Stimulated activated CD4-positive, alpha-beta T cell treated with anti-CD3 and anti-CD28 coated beads, Interleukin-4, amount 100 ng/mL, for 24 hours (primary cell): ENCODE results near the gene ANKFY1.
"Not testable (repeated sequence)": the region's sequence is repeated elsewhere in the genome, so short reads cannot be mapped to it uniquely, and the experiment has no call there.

Experiments
- DNase-seq: peaks from one replicate; pipeline ENCODE4 v3.0.0-alpha.2; 2020

Gene ANKFY1

DNA sequence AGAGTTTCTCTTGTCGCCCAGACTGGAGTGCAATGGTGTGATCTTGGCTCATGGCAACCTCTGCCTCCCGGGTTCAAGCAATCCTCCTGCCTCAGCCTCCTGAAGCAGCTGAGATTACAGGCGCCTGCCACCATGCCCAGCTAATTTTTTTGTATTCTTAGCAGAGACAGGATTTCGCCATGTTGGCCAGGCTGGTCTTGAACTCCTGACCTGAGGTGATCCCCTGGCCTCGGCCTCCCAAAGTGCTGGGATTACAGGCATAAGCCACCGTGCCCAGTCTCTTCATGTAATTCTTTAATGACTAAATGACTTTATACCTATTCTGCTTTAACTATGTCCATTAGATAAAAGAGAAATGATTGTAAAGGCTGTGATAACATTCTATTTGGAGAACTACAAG is 8.5 kb downstream of the ANKFY1 start:
- not testable (repeated sequence) for DNase-seq

DNA sequence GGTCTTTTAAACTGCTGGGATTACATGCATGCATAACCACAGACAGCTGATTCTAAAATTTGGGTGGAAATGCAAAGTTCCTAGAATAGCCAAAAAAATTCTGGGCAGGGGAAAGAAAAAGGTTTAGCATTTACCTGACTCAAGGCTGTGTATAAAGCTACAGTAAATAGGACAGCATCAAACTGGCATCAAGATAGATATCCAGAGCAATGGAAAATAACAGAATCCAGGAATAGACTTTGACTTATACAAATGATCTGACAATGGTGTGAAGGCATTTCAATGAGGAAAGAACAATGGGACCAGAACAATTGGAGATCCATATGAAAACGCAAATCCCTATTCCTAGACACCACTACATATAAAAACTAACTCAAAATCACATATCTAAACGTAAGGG is 12.9 kb downstream of the ANKFY1 start:
- DNase-seq: no peak

DNA sequence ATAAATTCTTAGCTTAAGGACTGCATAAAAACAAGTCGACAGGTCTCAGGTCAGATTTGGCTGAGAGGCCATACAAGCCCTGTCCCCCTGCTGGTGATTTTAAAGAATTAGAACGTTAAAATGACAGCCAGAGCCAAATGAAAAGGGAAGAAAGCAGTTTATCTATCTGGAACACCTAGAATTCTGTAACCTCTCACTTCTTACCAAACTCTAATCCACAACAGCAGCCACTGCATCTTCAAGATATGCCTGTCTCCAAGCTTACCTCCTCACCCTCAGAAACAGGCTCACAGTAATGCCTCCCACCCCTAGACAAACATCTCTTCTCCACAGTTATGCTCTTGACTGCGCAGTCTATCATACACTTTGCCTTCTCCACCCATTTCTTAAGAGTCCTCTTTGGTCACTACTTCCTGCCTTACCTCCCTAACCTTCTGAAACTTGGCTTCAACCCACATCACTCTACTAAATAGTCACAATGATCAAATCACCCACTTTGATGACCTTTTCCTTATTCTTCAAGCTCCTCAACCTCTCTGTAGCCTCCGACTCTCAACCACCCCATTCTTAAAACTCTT is 14.2 kb downstream of the ANKFY1 start:
- DNase-seq: no peak

DNA sequence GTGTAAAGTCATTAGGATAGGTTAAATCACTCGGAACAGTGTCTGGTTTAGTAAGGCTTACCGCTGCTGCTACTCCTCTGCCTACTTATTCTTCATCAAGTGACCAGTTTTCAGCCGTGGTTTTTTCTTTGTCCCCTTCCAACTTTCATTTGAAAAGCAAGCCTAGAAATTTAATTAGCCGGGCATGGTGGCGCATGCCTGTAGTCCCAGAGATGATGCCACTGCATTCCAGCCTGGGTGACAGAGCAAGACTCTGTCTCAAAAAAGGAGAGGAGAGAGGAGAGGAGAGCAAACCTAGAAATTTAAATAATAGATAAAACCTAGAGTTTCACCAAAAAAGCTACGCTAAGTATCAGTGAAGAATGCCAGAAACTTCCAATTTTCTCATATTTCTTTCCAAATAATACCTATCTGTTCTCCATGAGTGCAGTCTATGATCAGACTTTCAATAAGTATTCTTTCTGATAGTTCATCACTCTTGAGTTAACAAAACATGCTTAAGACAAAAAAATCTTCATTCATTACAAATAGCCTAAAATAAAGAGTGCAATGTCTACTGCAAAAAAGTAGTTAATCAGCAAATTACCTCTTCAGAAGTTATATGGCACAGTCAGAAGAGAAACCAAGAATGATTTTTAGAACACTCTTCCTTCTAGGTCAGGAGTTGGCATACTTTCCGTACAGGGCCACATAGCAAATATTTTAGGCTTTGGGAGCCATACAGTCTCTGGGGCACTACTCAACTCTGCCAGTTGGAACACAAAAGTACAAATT is 15.1 kb downstream of the ANKFY1 start:
- DNase-seq: no peak

DNA sequence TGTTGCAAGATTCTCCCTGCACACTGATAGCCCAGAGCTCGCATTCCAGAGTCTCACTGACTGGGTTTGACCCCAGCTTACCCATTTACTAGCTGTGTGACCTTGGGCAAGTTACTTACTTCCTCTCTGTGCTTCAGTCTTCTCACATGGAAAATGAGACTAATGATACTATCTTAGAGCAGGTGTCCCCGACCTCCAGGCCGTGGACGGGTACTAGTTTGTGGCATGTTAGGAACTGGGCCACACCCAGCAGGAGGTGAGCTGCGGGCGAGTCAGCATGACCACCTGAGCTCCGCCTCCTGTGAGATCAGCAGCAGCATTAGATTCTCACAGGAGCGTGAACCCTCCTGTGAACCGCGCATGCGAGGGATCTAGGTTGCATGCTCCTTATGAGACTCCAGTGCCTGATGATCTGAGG is 15.8 kb downstream of the ANKFY1 start:
- DNase-seq: no peak

DNA sequence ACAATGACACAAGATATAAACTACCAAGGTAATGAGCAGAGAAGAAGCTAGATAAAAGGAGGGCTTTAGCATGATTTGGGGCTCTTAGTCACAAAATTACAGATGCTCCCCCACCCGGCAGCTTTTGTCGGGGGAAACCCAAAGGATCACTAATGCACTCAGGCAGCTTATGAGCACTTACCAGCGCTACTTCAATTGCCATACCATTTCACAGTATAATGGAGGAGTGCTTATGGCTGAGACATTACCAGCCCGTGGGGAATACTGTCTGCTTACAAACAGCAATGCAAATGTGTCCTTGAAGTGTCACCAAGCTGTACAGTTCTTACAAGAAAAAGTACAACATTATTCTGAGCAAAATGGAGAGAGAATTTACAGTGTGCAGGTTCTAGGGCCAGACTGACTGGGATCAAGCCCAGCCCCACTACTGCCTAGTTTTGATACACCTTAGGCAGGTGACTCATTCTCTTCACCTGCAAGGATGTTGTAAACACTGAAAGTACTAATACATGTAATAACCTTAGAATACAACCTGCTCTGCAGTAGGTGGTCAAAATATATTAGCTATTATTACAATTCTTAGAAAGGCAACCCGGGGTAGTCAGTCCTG is 16.3 kb downstream of the ANKFY1 start:
- DNase-seq: no peak

DNA sequence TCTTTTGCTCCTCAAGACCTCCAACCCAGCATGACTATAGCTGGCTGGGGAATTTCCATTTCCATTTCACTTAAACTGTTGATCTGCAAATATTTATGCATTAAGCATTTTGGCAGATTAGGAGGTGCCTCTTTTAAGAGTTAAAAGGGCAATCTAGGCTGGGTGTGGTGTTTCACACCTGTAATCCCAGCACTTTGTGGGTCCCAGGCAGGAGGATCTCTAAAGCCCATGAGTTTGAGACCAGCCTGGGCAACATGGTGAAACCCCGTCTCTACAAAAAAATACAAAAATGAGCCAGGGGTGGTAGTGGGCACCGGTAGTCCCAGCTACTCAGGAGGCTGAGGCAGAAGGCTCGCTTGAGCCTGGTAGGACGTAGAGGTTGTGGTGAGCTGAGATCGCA is 17.1 kb downstream of the ANKFY1 start:
- no peak for DNase-seq

DNA sequence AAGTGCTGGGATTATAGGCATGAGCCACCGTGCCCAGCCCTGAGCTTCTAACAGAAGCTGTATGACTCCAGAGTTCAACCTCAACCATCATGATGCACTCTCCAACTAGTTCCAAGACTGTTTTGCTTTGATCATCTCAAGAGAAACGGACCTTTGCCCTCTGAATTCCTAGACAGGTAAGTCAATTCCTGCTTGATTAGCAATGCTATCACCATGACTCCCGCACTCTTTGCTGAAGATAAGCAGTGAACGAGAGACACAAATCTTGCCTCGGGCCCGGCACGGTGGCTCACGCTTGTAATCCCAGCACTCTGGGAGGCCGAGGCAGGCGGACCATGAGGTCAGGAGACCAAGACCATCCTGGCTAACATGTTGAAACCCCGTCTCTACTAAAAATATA is 22.2 kb downstream of the ANKFY1 start:
- no peak for DNase-seq

DNA sequence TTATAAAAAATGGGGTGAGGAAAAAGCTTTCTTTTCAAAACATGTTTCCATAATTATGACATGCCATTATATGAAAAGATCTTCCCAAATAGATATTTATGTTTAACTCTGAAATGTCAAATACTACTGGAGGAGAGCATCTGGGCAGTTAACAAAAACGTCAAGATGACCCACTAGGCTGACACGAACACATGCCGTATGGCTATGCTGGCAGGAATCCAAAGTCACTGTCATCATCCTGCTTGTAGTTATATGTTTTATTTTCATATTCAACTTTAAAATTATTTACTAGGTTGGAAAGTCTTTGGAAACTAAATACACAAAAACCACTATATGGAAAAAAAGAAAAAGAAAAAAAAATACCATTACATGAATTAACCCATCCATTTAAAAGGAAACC is 27.3 kb downstream of the ANKFY1 start:
- DNase-seq: no peak

DNA sequence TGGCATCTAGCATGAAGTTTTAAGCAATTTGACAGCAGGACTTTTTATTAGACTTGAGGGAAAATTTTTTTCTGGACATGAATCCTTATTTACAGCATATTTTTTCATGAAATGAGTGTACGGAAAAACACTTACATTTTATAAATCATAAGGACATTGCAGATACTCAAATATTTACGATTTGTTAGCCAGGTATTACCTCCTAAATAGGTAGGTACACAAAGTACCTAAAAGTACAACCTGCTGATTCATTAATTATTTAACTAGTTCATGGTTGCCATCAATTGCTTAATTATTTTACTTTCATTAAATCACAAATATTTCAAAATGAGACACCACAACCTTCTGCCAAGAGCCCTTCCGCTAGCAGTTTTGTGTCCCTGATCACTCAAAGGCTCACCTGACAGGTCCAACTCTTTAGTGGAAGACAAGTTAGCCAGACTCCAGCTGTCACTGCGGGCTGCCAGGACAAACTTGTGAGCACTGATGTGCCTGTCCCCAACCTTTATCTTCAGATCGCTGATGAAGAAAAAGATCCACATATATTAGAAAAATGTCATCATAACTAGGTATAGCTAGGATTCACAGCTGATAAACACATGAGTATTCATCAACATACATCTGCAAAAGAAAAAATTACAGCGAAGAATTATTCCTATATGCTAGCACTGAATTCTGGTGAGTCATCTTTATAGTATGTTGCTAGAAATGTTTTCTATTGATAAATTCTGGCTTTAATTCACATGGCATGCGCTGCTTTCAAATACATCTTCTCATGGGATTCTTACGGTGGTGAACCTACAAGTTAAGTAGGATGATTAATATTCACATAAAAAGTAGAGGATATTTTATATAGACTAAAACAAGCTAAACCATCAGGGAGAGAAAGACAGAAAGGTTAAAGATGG is 28.2 kb downstream of the ANKFY1 start:
- no peak for DNase-seq

DNA sequence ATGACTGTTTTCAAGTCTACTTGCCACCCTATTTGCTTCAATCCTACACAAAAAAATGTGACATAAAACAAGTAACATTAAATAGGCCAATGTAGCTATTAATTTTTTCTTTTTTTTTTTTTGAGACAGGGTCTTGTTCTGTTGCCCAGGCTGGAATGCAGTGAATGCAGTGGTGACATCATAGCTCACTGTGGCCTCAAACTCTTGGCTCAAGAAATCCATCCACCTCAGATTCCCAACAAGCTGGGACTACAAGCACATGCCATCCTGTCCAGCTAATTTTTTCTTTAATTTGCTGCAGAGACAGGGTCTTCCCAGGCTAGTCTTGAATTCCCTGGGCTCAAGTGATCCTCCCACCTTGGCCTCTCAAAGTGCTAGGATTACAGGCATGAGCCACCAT is 29.4 kb downstream of the ANKFY1 start:
- DNase-seq: no peak

DNA sequence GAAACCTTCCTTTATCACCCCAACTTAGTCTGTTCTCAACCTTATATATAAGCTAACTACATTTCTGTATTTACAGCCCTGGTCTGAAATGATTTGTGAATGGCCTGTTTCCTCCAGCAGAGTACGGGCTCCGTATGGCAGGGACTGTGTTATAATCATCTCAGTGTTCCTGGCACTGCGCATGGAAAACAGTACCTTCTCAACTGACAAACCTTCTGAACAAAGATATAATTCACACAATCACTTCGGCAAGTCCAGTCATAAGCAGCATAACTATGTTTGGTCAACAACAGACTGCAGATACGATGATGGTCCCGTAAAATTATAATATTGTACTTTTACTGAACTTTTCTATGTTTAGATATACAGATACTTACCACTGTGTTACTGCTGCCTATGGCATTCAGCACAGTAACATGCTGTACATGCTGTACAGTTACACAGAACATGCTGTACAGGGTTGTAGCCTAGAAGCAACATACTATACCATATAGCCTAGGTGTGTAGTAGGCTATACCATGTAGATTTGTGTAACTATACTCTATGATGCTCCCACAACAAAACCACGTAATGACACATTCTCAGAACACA is 30.0 kb downstream of the ANKFY1 start:
- DNase-seq: no peak

DNA sequence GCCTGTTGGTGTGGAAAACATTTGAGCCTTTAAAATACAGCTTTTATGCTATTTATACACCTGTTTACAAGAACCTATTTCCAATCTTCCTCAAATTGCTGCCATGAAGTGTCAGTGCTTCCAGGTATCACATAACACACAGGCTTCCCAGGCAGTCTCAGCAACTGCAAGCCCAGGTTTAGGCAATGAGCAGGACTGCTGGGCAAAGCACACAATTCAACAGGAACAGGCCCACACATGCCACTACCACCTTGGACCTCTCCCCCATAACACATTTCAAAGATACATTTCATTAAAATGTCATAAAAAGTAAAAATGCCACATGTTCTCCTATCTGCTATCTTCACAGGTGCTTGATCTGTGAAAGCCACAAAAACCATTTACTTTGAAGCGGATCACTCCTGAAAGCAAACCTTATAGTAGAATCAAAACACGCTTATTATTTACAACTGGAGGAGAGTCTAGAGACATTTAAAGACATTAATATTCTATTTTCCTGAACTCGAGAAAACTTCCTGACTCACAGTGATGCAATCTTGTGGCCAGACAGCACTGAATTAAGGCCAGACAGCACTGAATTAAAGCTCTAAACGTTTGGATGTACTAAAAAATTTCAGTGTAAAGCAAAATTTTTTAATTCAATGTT is 31.5 kb downstream of the ANKFY1 start:
- no peak for DNase-seq

DNA sequence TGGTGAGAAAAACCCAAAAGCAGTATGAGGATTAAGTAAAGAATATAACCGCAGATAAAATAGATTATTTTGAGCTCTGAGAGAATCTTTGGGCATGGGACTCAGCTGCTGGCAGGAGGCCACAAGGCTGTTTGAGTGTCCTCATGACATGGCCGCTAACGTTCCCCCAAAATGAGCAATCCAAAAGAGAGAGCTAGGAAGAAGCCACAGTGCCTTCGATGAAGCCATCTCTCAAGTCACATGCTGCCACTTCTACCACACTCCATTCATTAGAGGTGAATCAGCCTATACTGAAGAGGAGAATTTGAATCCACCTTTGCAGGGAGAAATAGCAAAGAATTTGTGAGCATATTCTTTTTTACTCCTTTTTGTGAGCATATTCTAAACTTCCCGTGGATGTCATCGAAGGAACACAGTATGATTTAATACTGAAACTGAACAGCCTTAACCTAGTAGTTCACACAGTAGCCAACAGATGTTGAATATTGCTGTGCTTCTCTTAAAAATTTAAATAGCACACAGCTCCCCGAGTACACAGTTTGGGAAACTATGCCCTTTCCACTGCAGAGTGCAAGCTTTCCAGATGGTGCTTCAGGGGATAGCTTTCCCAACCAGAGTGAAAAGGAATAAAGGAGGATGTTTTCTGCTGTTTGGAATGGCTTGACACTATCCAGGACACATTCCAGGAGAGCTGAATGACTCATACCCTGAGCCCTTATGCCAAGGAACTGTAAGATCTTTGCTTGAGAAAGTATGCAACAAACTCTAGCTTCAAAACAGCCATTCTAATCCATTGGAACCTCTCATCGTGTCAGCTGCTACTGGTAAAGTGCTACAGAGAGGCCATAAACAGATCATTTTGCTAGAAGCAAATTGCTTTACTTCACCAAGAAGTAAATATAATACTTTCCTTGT is 33.9 kb downstream of the ANKFY1 start:
- no peak for DNase-seq

DNA sequence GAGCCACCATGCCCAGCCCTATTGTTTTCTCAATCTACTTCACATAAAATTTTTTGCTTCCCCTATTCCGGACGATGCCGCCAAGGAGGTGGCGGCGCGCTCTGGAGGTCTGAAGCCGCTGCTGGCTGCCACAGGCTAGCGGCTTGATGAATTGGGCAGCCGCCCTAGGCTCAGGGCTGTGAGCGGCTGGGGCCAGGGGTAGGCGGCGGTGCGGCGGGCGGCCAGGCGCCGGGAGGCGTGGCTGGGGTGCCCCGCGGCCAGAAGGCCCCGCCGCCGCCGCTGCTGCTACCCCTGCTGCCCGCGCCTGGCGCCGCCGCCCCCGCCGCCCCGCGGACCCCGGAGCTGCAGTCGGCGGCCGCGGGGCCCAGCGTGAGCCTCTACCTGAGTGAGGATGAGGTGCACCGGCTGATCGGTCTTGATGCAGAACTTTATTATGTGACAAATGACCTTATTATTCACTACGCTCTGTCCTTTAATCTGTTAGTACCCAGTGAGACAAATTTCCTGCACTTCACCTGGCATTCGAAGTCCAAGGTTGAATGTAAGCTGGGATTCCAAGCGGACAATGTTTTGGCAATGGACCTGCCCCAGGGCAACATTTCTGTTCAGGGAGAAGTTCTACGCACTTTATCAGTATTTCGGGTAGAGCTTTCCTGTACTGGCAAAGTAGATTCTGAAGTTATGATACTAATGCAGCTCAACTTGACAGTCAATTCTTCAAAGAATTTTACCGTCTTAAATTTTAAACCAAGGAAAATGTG is 41.7 kb downstream of the ANKFY1 start:
- no peak for DNase-seq

DNA sequence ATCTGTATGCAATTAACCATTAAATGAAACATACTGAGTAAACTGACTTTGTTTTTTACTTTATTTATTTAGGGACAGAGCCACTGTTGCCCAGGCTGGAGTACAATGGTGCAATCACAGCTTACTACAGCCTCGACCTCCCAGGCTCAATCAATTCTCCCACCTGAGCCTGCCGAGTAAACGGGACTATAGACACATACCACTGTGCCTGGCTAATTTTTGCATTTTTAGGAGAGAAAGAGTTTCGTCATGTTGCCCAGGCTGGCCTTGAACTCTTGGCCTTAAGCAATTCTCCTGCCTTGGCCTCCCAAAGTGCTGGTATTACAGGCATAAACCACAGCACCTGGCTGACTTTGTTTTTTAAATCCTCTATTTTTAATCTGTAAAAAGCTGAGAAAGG is 42.6 kb downstream of the ANKFY1 start:
- DNase-seq: no peak

DNA sequence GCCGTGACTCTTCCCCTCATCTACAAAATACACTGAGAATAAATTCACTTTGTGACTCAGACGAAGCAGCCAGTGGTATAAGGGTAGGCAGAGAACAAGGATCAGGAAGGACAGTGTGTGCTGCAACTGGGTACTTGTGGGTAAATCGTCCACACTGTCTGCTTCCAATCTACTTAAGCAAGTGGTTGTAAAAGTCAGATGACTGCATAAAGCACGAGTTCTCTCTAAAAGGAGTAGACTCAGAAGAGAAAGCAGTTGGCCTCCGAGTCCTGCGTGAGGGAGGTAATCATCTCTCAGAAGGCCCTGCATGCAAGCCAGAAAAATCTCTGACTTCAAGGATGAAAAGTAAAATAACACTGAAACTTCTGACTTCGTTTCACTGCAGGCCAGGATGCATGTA is 43.1 kb downstream of the ANKFY1 start:
- no peak for DNase-seq

DNA sequence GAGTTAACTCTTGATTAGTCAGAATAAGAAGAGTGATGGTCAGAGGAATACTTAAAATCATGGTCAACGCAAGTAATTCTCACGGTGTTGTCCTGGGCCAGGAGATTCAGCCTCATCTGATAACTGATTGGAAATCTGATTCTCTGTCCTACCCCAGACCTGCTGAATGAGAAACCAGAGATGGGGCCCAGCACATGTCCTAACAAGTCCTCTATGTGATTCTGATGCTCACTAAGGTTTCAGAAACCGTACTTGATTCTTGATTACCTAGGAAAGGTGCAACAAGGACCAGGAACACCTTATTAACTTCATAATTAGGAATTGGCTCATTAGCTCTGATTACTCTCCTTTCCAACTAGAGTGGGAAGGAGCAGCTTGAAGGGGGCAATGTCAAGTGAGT is 44.5 kb downstream of the ANKFY1 start:
- no peak for DNase-seq

DNA sequence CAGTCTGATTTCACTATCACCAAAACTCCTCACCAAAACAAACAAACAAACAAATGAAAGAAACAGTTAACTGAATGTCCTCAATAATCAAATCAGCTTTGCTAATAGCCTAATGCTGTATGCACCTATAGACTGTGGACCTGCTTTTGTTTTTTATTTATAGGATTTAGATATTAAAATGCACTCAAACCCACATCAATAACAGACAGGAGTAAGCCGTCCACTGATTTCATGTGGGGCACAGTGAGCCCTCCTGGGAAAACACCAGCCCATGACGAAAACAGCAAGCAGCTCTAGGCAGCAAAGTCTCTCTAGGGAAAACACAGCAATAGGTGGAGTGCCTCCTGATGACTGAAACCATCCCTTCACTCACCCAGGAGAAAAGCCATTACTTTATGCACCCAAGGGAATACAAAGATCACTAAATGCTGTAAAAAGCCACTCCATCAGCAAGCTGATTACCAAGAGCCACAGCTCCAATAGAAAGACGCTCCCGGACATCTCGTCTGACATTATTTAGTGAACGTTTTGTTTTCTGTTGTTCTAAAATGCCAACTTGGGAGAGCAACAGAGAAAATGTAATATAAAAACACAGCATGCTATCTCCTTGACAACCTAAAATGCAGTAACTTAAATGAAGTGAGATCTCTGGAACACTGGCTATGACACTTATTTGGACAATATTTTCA is 47.8 kb downstream of the ANKFY1 start:
- DNase-seq: no peak

DNA sequence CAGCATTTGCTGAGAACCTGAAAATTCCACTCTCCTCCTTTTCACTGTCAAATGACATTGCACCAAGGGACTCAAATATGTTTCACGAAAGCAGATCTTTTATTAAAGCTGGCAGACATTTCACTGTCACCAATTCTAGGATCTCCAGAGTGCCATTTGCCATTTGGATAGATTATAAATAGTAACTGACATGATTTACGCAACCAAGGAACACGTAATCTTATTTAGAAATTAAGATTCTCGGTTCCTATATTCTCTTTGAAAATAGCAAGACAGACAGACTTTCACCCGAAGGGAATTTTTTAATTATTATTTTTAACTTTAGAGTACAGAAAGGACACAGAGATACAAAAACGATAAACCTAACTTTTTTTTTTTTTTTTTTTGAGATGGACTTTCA is 49.6 kb downstream of the ANKFY1 start:
- no peak for DNase-seq
